ENCODE results near the gene S100A13. TPM values are rescaled to one million over a fixed set of nuclear protein-coding genes. Genes with fewer than 3 reads are reported as not detected.
"Not testable (repeated sequence)": the region's sequence is repeated elsewhere in the genome, so short reads cannot be mapped to it uniquely, and the experiment has no call there.

S100A13 gene
- total RNA-seq, 1 donor from 2014 or later = 52.5 TPM

- ATAC-seq = peak; percentile 24
These were observed 20.8 kb upstream of the S100A13 start for GRCh38 chr1:153648000-153648643.

GRCh38 chr1:153647346-153647714, 20.0 kb upstream of the S100A13 start:
- ATAC-seq = no peak

DNA sequence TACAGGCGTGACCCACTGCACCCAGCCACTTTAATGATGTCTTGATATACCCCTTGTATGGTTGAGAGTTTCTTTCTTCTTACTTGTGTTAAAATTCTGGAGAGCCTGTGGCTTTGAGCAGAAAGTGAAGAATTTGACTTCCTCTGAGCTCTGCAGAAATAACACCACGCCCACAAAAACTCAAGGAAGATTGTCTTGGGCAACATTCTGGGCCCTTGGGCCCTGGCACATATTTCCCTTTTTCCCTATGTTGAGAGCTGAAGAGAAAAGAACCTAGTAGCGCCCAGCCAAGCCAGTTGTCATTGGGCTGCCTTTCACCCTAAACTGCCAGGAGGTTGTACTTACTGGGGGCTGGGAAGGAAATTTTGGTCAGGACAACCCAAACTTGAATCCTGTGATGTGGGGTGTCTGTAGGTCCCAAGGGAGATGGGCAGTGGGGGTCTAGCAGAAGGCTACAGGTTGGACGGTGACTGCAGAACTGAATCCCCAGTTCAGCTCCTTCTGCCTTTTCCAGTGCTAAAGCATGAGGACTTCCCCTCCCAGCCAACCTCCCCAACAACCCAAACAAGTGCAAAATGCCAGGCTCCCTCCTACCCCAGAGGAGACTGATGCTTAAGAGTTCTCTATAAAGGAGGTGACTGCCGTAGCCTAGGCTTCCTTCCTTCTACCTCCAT, 19.5 kb upstream of the S100A13 start:
- ATAC-seq = no peak

GRCh38 chr1:153643816-153644215, 16.5 kb upstream of the S100A13 start:
- ATAC-seq = no peak

GRCh38 chr1:153643100-153643499, 15.8 kb upstream of the S100A13 start:
- no peak for ATAC-seq

DNA sequence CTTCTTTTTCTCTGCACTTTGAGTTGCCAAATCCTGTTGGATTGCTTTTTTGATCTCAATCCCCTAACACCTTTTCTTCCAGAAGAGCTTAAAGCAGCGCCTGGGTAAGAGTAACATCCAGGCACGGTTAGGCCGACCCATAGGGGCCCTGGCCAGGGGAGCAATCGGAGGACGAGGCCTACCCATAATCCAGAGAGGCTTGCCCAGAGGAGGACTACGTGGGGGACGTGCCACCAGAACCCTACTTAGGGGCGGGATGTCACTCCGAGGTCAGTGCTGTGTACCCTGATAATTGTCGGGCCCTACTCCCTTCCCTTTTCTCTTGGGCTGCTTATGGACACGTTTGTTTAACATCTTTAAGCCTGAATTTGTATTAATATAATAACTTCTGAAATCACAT, 14.9 kb upstream of the S100A13 start:
- peak; percentile 11 for ATAC-seq

DNA sequence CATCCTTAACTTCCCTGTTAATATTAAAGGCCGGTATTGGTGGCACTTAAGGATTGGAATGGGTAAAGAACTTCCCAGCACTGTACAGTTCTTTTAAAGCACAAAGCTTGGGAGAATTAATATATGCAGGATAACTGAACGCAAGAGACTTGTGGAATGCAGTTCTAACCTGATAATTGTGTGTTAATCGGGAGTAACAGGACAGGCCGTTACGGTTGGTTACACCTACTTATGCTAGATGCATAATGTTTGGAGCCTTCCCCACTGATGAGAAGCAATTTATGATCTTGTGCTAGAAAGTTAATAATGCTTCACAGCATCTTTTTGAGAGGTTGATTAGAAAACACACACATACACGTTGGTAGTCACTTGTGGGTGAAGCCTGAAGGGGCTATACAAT, 13.6 kb upstream of the S100A13 start:
- ATAC-seq = no peak

DNA sequence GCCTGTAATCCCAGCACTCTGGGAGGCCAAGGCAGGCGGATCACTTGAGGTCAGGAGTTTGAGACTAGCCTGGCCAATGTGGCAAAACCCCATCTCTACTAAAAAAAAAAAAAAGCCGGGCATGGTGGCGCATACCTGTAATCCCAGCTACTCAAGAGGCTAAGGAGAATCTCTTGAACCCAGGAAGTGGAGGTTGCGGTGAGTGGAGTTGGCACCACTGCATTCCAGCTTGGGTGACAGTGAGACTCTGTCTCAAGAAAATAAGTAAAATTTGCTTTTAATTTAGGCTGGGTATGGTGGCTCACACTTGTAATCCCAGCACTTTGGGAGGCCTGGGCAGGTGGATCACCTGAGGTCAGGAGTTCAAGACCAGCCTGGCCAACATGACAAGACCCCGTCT, 12.9 kb upstream of the S100A13 start:
- not testable (repeated sequence) for ATAC-seq

GRCh38 chr1:153639280-153639679, 12.0 kb upstream of the S100A13 start:
- ATAC-seq = no peak

DNA sequence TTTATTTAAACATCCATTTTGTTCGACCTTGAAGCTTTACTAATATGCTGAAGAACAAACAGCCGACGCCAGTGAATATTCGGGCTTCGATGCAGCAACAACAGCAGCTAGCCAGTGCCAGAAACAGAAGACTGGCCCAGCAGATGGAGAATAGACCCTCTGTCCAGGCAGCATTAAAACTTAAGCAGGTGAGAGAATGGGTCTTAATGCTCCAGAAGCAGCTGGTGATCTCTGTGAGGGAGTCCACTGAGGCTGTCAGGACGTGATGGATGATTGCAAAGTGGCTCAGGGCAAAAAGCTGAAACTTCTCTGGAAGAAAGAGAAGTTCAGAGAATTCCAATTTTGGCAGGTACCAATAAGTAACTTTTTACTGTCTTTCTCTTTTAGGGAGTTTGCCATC, 11.0 kb upstream of the S100A13 start:
- ATAC-seq = no peak

- no peak for ATAC-seq
These were observed 9.0 kb upstream of the S100A13 start for GRCh38 chr1:153636312-153636711.

GRCh38 chr1:153635872-153636271, 8.6 kb upstream of the S100A13 start:
- no peak for ATAC-seq

DNA sequence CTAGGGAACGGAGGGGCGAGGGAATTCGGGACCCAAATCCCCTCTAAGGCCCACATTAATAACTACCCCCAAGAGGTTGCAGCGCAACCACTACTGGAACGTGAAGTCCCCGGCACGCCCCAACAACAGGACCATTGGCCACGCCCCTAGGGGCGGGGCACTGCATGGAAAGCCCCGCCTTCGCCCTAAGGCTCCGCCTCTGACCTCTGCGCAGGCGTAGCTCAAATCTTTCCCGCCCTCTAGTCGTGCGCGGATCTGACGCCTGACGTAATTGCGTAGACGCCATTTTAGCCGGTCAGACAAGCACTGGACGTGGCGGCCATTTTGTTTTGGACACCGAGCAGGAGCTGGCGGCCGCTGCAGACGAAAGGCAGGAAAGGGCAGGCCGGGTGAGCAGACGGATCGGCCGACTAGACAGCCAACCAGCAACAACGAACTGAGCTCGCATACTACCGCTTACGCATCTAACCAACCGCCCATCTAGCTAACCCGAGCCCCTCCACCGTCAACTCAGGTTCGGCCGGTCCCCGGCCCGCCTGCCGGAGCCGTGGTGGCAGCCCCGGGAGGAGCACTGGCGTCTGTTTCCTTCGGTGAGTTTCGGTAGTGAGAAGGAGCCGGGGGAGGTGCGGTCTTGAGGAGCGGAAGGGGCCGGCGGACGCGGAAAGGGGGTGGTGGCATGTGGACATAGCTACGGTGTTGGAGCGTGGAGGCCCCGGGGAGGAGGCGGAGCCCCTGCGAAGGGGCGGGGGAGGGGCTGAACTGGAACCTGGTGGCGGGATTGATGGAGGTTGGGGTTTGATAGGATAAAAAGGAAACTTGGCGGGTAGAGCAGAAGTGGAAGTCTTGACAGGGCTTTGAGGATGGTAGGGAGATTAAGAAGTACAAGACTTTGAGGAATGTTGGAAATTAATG, 6.7 kb upstream of the S100A13 start, which contains the start of gene CHTOP:
Gene CHTOP, plus strand, starts transcription at position 313 of the 912 bp plus-strand sequence. CDS start 2,523 bp downstream, outside the sequence.
- ATAC-seq = peak; percentile 97

DNA sequence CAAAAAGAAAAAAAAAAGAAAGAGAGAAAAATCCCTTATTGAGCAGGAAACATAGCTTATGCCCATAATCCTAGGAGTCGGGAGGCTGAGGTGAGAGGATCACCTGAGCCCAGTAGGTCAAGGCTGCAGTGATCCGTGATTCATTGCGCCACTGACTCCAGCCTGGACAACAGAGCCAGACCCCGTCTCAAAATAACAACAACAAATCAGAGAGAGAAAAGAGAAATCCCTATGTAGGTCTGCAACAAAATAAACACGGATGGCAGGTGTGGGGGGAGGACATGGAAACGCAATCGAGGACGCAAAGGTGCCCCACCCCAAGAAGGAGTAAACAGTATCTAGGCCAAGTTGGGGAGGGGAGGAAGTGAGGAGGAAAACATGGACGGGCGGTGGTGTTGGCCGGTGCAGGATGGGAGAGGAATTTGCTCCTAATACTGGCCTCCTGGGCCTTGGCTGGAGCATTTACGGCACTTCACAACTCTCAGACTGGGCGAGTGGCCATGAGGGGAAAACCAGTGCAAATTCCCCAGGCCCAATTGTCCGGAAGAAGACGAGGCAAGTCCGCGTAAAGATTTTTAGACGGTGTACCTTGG, 6.0 kb upstream of the S100A13 start:
- peak; percentile 20 for ATAC-seq

GRCh38 chr1:153631047-153632022, 4.0 kb upstream of the S100A13 start:
- no peak for ATAC-seq

DNA sequence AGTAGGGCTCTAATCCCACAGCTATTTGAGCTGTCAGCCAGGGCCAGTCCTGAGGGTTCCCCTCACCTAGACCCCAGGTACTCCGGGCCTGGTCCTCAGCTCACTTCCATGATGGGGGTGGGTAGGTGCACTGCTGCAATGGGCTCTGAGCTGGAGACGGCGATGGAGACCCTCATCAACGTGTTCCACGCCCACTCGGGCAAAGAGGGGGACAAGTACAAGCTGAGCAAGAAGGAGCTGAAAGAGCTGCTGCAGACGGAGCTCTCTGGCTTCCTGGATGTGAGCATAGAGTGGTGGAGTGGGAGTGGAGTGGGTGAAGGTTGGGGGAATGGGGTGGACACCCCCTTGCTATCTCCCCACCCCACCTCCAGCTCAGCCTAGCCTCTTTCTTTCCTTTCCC, 3.1 kb upstream of the S100A13 start:
- no peak for ATAC-seq

GRCh38 chr1:153629971-153630370, 2.7 kb upstream of the S100A13 start:
- no peak for ATAC-seq

DNA sequence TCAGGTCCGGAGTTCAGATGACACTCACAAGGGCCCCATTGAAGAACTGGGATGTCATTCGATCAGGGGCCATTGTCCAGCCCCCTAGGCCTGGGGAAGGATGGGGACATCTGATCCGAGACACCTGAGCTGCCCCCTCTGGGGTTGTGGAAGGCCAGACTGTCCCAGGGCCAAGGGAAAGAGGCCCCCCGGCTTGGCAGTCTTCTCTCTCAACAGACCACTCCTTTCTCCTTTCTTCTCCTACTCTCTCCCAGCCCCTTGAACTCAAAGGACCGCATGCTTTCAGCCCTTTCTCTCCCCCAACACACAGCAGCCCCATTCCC, 2.0 kb upstream of the S100A13 start:
- no peak for ATAC-seq

GRCh38 chr1:153628638-153629342, 1.5 kb upstream of the S100A13 start:
- ATAC-seq = no peak

DNA sequence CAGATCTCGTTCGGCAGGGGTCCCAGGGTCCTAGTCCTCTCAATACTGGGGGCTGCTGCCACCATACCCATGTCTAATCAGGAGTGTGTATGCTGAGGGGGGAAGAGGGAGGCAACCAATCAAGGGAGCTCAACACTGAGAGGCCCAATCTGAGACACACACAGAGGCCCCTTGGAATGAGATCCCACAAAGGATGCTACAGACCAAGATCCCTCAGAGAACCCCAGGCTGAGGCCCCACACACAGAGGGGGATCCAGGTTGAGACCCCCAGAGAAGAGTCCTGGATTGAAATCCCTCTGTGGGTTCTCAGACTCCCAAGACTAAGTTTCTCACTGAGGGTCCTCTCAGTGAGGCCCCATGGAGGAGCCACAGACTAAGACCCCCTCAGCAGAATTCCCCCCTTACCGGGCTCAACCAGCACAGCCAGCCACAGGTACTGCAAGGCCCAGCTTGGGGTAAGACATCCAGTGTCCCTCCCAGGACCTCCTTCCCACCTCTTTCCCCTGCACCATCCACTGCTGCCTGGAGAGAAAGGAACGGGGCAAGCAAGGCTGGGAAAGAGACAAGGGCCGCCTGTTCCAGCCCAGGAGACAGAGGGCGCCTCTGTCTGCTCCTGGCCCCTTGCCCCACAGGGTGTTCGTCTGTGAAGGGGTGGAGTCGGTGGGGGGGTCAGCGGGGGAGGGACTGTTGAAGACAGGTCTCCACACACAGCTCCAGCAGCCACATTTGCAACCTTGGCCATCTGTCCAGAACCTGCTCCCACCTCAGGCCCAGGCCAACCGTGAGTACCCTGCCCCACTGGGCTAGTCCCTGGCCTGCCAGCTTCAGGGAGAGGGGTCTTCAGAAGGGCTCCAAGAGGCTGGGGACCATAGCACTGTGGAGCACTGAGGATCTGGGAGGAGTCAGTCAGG, 666 bp upstream of the S100A13 start, which contains the start of gene S100A1:
Gene S100A1, plus strand, starts transcription at position 720 of the 912 bp plus-strand sequence. CDS start 2,088 bp downstream, outside the sequence.
- peak; percentile 4 for ATAC-seq

Data from esophagus mucosa (tissue), 1 donor.